ENCODE measurements around the gene BICRA. TPM values are rescaled to one million over a fixed set of nuclear protein-coding genes. Genes with fewer than 3 reads are reported as not detected.
"Not testable (repeated sequence)": the region's sequence is repeated elsewhere in the genome, so short reads cannot be mapped to it uniquely, and the experiment has no call there.

The BICRA gene
- total and polyA plus RNA-seq, 2 experiments from 2014 or later = 3.0 to 13.5 TPM

GRCh38 chr19:47587295-47587694 lies 21.6 kb upstream of the BICRA start:
- TF ChIP-seq, protein P1, sequence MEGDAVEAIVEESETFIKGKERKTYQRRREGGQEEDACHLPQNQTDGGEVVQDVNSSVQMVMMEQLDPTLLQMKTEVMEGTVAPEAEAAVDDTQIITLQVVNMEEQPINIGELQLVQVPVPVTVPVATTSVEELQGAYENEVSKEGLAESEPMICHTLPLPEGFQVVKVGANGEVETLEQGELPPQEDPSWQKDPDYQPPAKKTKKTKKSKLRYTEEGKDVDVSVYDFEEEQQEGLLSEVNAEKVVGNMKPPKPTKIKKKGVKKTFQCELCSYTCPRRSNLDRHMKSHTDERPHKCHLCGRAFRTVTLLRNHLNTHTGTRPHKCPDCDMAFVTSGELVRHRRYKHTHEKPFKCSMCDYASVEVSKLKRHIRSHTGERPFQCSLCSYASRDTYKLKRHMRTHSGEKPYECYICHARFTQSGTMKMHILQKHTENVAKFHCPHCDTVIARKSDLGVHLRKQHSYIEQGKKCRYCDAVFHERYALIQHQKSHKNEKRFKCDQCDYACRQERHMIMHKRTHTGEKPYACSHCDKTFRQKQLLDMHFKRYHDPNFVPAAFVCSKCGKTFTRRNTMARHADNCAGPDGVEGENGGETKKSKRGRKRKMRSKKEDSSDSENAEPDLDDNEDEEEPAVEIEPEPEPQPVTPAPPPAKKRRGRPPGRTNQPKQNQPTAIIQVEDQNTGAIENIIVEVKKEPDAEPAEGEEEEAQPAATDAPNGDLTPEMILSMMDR (IDR thresholded peaks at IDR 0.05; ENCODE audit: low read depth, low read length) = no peak
- DNase-seq (ENCODE audit: low read depth in 1 of 2, low spot score in 1 of 2) = peak in 1 of 2 donors; percentile 46
- no peaks in the 10 kb centered on the region for H3K4me1 ChIP-seq (ENCODE audit: low read depth)

DNA sequence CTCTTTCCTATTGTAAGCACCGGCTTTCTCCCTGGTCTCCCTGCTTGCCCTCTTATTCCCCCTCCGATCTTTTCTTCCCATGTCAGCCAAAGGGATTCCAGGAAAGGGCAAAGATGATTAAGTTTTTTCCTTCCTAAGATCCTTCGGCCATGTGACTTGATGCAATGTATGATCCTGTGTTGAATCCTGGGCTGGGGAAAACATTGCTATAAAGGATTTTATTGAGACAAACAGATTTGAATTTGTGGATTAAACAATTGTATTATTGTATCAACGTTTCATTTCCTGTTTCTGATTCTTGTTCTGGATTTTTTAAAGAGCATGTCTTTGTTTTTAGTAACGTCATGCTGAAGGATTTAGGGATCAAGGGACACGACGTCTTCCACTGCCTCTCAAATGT lies 19.1 kb upstream of the BICRA start:
- no peaks in the 10 kb centered on the region for H3K9me3 ChIP-seq (ENCODE audit: low read depth)
- H3K36me3 ChIP-seq = no peaks in the 10 kb centered on the region
- no peaks in the 10 kb centered on the region for H3K27me3 ChIP-seq
- TF ChIP-seq, protein P1 (IDR thresholded peaks at IDR 0.05; ENCODE audit: low read depth, low read length) = no peak
- no peak overlapping the region for H3K27ac ChIP-seq
- no peak overlapping the region for H3K4me3 ChIP-seq
- DNase-seq (ENCODE audit: low read depth in 1 of 2, low spot score in 1 of 2) = no peak
- no peaks in the 10 kb centered on the region for H3K4me1 ChIP-seq (ENCODE audit: low read depth)

More at GRCh38 chr19:47587295-47587694, 21.6 kb upstream of the BICRA start:
- H3K9me3 ChIP-seq (ENCODE audit: low read depth) = no peaks in the 10 kb centered on the region
- no peaks in the 10 kb centered on the region for H3K36me3 ChIP-seq
- no peak overlapping the region for H3K4me3 ChIP-seq
- H3K27ac ChIP-seq = no peak overlapping the region
- H3K27me3 ChIP-seq = no peaks in the 10 kb centered on the region

- H3K4me3 ChIP-seq = no peak overlapping the region
- TF ChIP-seq, protein P1 (IDR thresholded peaks at IDR 0.05; ENCODE audit: low read depth, low read length) = no peak
- H3K4me1 ChIP-seq (ENCODE audit: low read depth) = no peaks in the 10 kb centered on the region
- H3K9me3 ChIP-seq (ENCODE audit: low read depth) = no peaks in the 10 kb centered on the region
- H3K27ac ChIP-seq = no peak overlapping the region
- no peaks in the 10 kb centered on the region for H3K36me3 ChIP-seq
- H3K27me3 ChIP-seq = no peaks in the 10 kb centered on the region
- no peak for DNase-seq (ENCODE audit: low read depth in 1 of 2, low spot score in 1 of 2)
Measured at GRCh38 chr19:47593860-47594259, 15.1 kb upstream of the BICRA start.

- DNase-seq (ENCODE audit: low read depth in 1 of 2, low spot score in 1 of 2) = no peak
- no peaks in the 10 kb centered on the region for H3K9me3 ChIP-seq (ENCODE audit: low read depth)
- peaks cover 4% of the 10 kb centered on the region for H3K4me1 ChIP-seq (ENCODE audit: low read depth)
- H3K36me3 ChIP-seq = no peaks in the 10 kb centered on the region
- no peak overlapping the region for H3K4me3 ChIP-seq
- TF ChIP-seq, protein P1 (IDR thresholded peaks at IDR 0.05; ENCODE audit: low read depth, low read length) = no peak
- H3K27ac ChIP-seq = no peak overlapping the region
- no peaks in the 10 kb centered on the region for H3K27me3 ChIP-seq
Measured at GRCh38 chr19:47595944-47596343, 13.0 kb upstream of the BICRA start.

- no peaks in the 10 kb centered on the region for H3K27me3 ChIP-seq
- peak overlapping the region; percentile 1 for H3K4me3 ChIP-seq
- TF ChIP-seq, protein P1 (IDR thresholded peaks at IDR 0.05; ENCODE audit: low read depth, low read length) = no peak
- peak overlapping the region; percentile 57 for H3K27ac ChIP-seq
- H3K9me3 ChIP-seq (ENCODE audit: low read depth) = no peaks in the 10 kb centered on the region
- peak; percentile 67 to 97 for DNase-seq (ENCODE audit: low read depth in 1 of 2, low spot score in 1 of 2)
- peaks cover 4% of the 10 kb centered on the region for H3K4me1 ChIP-seq (ENCODE audit: low read depth)
- no peaks in the 10 kb centered on the region for H3K36me3 ChIP-seq
Measured at GRCh38 chr19:47598407-47599349, 10.3 kb upstream of the BICRA start.

GRCh38 chr19:47599671-47600245 lies 9.2 kb upstream of the BICRA start:
- not testable (repeated sequence) for H3K4me1 ChIP-seq (ENCODE audit: low read depth); H3K27ac ChIP-seq; H3K9me3 ChIP-seq (ENCODE audit: low read depth); H3K36me3 ChIP-seq; H3K27me3 ChIP-seq; DNase-seq (ENCODE audit: low read depth in 1 of 2, low spot score in 1 of 2)
- peak overlapping the region; percentile 63 for H3K4me3 ChIP-seq

Data from cardiac muscle cell (in vitro differentiated cells and primary cell).